Measurements from ENCODE around the gene ALKBH1.
"Not testable (repeated sequence)": the region's sequence is repeated elsewhere in the genome, so short reads cannot be mapped to it uniquely, and the experiment has no call there.

- not testable (repeated sequence) for TF ChIP-seq NUFIP1 (IDR thresholded peaks at IDR 0.05; ENCODE audit: partially characterized antibody); ZNF354B (CRISPR knock-in tag; IDR thresholded peaks at IDR 0.05); BCL6 (CRISPR knock-in tag; IDR thresholded peaks at IDR 0.05); ZNF253 (CRISPR knock-in tag; conservative IDR thresholded peaks at IDR 0.05); CTCF (IDR thresholded peaks at IDR 0.05 in 2 of 3, conservative IDR thresholded peaks at IDR 0.05 in 1 of 3; ENCODE audit: insufficient read depth in 2 of 3, low read depth in 1 of 3, low read length in 3 of 3)
These were observed 72.0 kb downstream of the ALKBH1 start for GRCh38 chr14:77635869-77636268.

Data from K562 (cell line).